Measurements from ENCODE around the gene ZNF512B.

Gene ZNF512B

GRCh38 chr20:63947638-63948456, 21.9 kb downstream of the ZNF512B start:
- DNase-seq (ENCODE audit: low spot score): no peak

- no peak for DNase-seq (ENCODE audit: low spot score)
Measured at GRCh38 chr20:63946986-63947637, 22.6 kb downstream of the ZNF512B start.

GRCh38 chr20:63945921-63946920, 23.5 kb downstream of the ZNF512B start:
- no peak for DNase-seq (ENCODE audit: low spot score)

GRCh38 chr20:63945031-63945658, 24.6 kb downstream of the ZNF512B start:
- no peak for DNase-seq (ENCODE audit: low spot score)

- DNase-seq (ENCODE audit: low spot score): no peak
Measured at GRCh38 chr20:63944078-63944941, 25.4 kb downstream of the ZNF512B start.

- DNase-seq (ENCODE audit: low spot score): no peak
Measured at GRCh38 chr20:63943808-63944077, 26.0 kb downstream of the ZNF512B start.

GRCh38 chr20:63942969-63943807, 26.5 kb downstream of the ZNF512B start:
- no peak for DNase-seq (ENCODE audit: low spot score)

GRCh38 chr20:63942250-63942951, 27.3 kb downstream of the ZNF512B start:
- DNase-seq (ENCODE audit: low spot score): peak; percentile 31

GRCh38 chr20:63941282-63942081, 28.2 kb downstream of the ZNF512B start:
- DNase-seq (ENCODE audit: low spot score): peak; percentile 51

GRCh38 chr20:63940472-63941266, 29.1 kb downstream of the ZNF512B start:
- DNase-seq (ENCODE audit: low spot score): no peak

- DNase-seq (ENCODE audit: low spot score): no peak
Measured at GRCh38 chr20:63940071-63940471, 29.7 kb downstream of the ZNF512B start.

GRCh38 chr20:63939061-63939935, 30.4 kb downstream of the ZNF512B start:
- DNase-seq (ENCODE audit: low spot score): no peak

- no peak for DNase-seq (ENCODE audit: low spot score)
Measured at GRCh38 chr20:63937596-63937995, 32.1 kb downstream of the ZNF512B start.

GRCh38 chr20:63935447-63935846, 34.3 kb downstream of the ZNF512B start:
- no peak for DNase-seq (ENCODE audit: low spot score)

- DNase-seq (ENCODE audit: low spot score): no peak
Measured at GRCh38 chr20:63934271-63935068, 35.3 kb downstream of the ZNF512B start.

- no peak for DNase-seq (ENCODE audit: low spot score)
Measured at GRCh38 chr20:63933646-63934045, 36.1 kb downstream of the ZNF512B start.

Measured in hematopoietic multipotent progenitor cell treated with erythropoietin and hydrocortisone succinate and interleukin-3 and kit ligand, for 17 days (in vitro differentiated cells).